ENCODE results near the gene SSH2.

DNA sequence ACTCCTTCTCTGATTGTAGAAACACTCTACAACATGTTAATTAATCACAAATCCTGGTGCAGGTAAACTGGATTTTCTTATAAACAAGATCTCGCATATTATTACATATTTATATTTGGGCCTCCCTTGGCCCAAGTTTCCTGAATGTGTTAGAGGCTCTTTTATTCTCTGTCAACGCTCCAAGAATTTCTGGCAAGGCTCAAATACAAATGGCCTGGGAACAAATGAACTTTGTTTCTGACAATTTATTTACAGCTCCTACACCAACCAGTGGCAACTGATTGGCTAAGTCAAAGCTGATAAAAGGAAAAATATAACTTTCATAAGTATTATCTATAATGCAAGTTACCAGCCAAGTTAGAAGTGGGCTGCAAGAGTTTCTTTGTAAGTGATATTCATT is 242.4 kb downstream of the SSH2 start:
- TF ChIP-seq, protein P1, sequence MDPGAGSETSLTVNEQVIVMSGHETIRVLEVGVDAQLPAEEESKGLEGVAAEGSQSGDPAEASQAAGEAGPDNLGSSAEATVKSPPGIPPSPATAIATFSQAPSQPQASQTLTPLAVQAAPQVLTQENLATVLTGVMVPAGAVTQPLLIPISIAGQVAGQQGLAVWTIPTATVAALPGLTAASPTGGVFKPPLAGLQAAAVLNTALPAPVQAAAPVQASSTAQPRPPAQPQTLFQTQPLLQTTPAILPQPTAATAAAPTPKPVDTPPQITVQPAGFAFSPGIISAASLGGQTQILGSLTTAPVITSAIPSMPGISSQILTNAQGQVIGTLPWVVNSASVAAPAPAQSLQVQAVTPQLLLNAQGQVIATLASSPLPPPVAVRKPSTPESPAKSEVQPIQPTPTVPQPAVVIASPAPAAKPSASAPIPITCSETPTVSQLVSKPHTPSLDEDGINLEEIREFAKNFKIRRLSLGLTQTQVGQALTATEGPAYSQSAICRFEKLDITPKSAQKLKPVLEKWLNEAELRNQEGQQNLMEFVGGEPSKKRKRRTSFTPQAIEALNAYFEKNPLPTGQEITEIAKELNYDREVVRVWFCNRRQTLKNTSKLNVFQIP (CRISPR knock-in tag; IDR thresholded peaks at IDR 0.05; ENCODE audit: borderline replicate concordance, low read depth): no peak
- TF ChIP-seq TOX (CRISPR knock-in tag; IDR thresholded peaks at IDR 0.05; ENCODE audit: borderline replicate concordance) (no peak), ISL1 (CRISPR knock-in tag; IDR thresholded peaks at IDR 0.05) (no peak), CSDC2 (CRISPR knock-in tag; IDR thresholded peaks at IDR 0.05) (no peak), RARB (CRISPR knock-in tag; IDR thresholded peaks at IDR 0.05) (no peak), ARNTL (CRISPR knock-in tag; IDR thresholded peaks at IDR 0.05; ENCODE audit: borderline replicate concordance, low read depth) (no peak), ZNF8 (CRISPR knock-in tag; IDR thresholded peaks at IDR 0.05) (no peak), ZFP3 (CRISPR knock-in tag; IDR thresholded peaks at IDR 0.05) (no peak), ZFP30 (CRISPR knock-in tag; IDR thresholded peaks at IDR 0.05) (no peak), GLIS3 (CRISPR knock-in tag; IDR thresholded peaks at IDR 0.05) (no peak), OSR1 (CRISPR knock-in tag; IDR thresholded peaks at IDR 0.05) (no peak)
- TF ChIP-seq, protein P2, sequence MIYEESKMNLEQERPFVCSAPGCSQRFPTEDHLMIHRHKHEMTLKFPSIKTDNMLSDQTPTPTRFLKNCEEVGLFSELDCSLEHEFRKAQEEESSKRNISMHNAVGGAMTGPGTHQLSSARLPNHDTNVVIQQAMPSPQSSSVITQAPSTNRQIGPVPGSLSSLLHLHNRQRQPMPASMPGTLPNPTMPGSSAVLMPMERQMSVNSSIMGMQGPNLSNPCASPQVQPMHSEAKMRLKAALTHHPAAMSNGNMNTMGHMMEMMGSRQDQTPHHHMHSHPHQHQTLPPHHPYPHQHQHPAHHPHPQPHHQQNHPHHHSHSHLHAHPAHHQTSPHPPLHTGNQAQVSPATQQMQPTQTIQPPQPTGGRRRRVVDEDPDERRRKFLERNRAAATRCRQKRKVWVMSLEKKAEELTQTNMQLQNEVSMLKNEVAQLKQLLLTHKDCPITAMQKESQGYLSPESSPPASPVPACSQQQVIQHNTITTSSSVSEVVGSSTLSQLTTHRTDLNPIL (CRISPR knock-in tag; IDR thresholded peaks at IDR 0.05; ENCODE audit: low read depth): no peak
- TF ChIP-seq, protein P3, sequence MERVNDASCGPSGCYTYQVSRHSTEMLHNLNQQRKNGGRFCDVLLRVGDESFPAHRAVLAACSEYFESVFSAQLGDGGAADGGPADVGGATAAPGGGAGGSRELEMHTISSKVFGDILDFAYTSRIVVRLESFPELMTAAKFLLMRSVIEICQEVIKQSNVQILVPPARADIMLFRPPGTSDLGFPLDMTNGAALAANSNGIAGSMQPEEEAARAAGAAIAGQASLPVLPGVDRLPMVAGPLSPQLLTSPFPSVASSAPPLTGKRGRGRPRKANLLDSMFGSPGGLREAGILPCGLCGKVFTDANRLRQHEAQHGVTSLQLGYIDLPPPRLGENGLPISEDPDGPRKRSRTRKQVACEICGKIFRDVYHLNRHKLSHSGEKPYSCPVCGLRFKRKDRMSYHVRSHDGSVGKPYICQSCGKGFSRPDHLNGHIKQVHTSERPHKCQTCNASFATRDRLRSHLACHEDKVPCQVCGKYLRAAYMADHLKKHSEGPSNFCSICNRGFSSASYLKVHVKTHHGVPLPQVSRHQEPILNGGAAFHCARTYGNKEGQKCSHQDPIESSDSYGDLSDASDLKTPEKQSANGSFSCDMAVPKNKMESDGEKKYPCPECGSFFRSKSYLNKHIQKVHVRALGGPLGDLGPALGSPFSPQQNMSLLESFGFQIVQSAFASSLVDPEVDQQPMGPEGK (CRISPR knock-in tag; IDR thresholded peaks at IDR 0.05; ENCODE audit: borderline replicate concordance): no peak
